NCI-H128 (cell line): ENCODE data around the gene EHBP1L1.
A peak's percentile ranks its signal among the peaks of the same experiment; 100 is the strongest.

Source experiments
- DNase-seq: peaks from one replicate; lab custom pipeline; 2025; ENCODE audit not compliant: unreplicated experiment; lab: John Stamatoyannopoulos, UW

The EHBP1L1 gene

GRCh38 chr11:65575568-65576231 lies at the start of gene EHBP1L1:
TSS of gene EHBP1L1 (plus strand) at chr11:65576053. CDS start at chr11:65576303, 250 bp downstream.
- DNase-seq, result no peak

GRCh38 chr11:65526744-65527143 lies 49.1 kb upstream of the EHBP1L1 start:
- no peak for DNase-seq

GRCh38 chr11:65528819-65529350 lies 47.0 kb upstream of the EHBP1L1 start:
- no peak for DNase-seq

- DNase-seq, result no peak
Observed at GRCh38 chr11:65529475-65530156, 46.2 kb upstream of the EHBP1L1 start.

- no peak for DNase-seq
Observed at GRCh38 chr11:65530157-65530496, 45.7 kb upstream of the EHBP1L1 start.

- DNase-seq, result no peak
Observed at GRCh38 chr11:65532388-65533064, 43.3 kb upstream of the EHBP1L1 start.

GRCh38 chr11:65535102-65535501 lies 40.8 kb upstream of the EHBP1L1 start:
- no peak for DNase-seq

GRCh38 chr11:65536412-65537295 lies 39.2 kb upstream of the EHBP1L1 start:
- DNase-seq, result no peak

- DNase-seq, result no peak
Observed at GRCh38 chr11:65537296-65537597, 38.6 kb upstream of the EHBP1L1 start.

GRCh38 chr11:65537620-65538231 lies 38.1 kb upstream of the EHBP1L1 start:
- no peak for DNase-seq

- DNase-seq, result no peak
Observed at GRCh38 chr11:65538232-65538914, 37.5 kb upstream of the EHBP1L1 start.

- no peak for DNase-seq
Observed at GRCh38 chr11:65538915-65539743, 36.7 kb upstream of the EHBP1L1 start.

- no peak for DNase-seq
Observed at GRCh38 chr11:65539744-65540289, 36.0 kb upstream of the EHBP1L1 start.

GRCh38 chr11:65540290-65541092 lies 35.4 kb upstream of the EHBP1L1 start:
- DNase-seq, result peak; percentile 80

GRCh38 chr11:65541093-65541982 lies 34.5 kb upstream of the EHBP1L1 start:
- DNase-seq, result no peak

GRCh38 chr11:65542738-65543390 lies 33.0 kb upstream of the EHBP1L1 start:
- no peak for DNase-seq

GRCh38 chr11:65545853-65546216 lies 30.0 kb upstream of the EHBP1L1 start:
- DNase-seq, result no peak
